ENCODE measurements around the gene GALNTL6.

The GALNTL6 gene

GRCh38 chr4:171880136-171880535 is 66.9 kb downstream of the GALNTL6 start:
- DNase-seq (ENCODE audit: low read depth in 2 of 2) = no peak

GRCh38 chr4:171889681-171890080 is 76.5 kb downstream of the GALNTL6 start:
- no peak for DNase-seq (ENCODE audit: low read depth in 2 of 2)

GRCh38 chr4:171891038-171891437 is 77.8 kb downstream of the GALNTL6 start:
- no peak for DNase-seq (ENCODE audit: low read depth in 2 of 2)

GRCh38 chr4:171896426-171896825 is 83.2 kb downstream of the GALNTL6 start:
- DNase-seq (ENCODE audit: low read depth in 2 of 2) = no peak

- no peak for DNase-seq (ENCODE audit: low read depth in 2 of 2)
Observed at GRCh38 chr4:171919314-171919713, 106.1 kb downstream of the GALNTL6 start.

- DNase-seq (ENCODE audit: low read depth in 2 of 2) = no peak
Observed at GRCh38 chr4:171920901-171921300, 107.7 kb downstream of the GALNTL6 start.

- no peak for DNase-seq (ENCODE audit: low read depth in 2 of 2)
Observed at GRCh38 chr4:171924746-171925376, 111.7 kb downstream of the GALNTL6 start.

GRCh38 chr4:171928336-171928735 is 115.1 kb downstream of the GALNTL6 start:
- no peak for DNase-seq (ENCODE audit: low read depth in 2 of 2)

GRCh38 chr4:171929477-171929876 is 116.3 kb downstream of the GALNTL6 start:
- DNase-seq (ENCODE audit: low read depth in 2 of 2) = no peak

- DNase-seq (ENCODE audit: low read depth in 2 of 2) = no peak
Observed at GRCh38 chr4:171929907-171930306, 116.7 kb downstream of the GALNTL6 start.

- DNase-seq (ENCODE audit: low read depth in 2 of 2) = no peak
Observed at GRCh38 chr4:171932238-171932637, 119.0 kb downstream of the GALNTL6 start.

- DNase-seq (ENCODE audit: low read depth in 2 of 2) = no peak
Observed at GRCh38 chr4:171940656-171941055, 127.5 kb downstream of the GALNTL6 start.

GRCh38 chr4:171947400-171947799 is 134.2 kb downstream of the GALNTL6 start:
- DNase-seq (ENCODE audit: low read depth in 2 of 2) = no peak

- DNase-seq (ENCODE audit: low read depth in 2 of 2) = no peak
Observed at GRCh38 chr4:171948038-171948437, 134.8 kb downstream of the GALNTL6 start.

- DNase-seq (ENCODE audit: low read depth in 2 of 2) = no peak
Observed at GRCh38 chr4:171954650-171955049, 141.4 kb downstream of the GALNTL6 start.

- DNase-seq (ENCODE audit: low read depth in 2 of 2) = no peak
Observed at GRCh38 chr4:171956678-171957077, 143.5 kb downstream of the GALNTL6 start.

- no peak for DNase-seq (ENCODE audit: low read depth in 2 of 2)
Observed at GRCh38 chr4:171962110-171962509, 148.9 kb downstream of the GALNTL6 start.

- no peak for DNase-seq (ENCODE audit: low read depth in 2 of 2)
Observed at GRCh38 chr4:171966356-171966755, 153.2 kb downstream of the GALNTL6 start.

- no peak for DNase-seq (ENCODE audit: low read depth in 2 of 2)
Observed at GRCh38 chr4:171978216-171978615, 165.0 kb downstream of the GALNTL6 start.

- DNase-seq (ENCODE audit: low read depth in 2 of 2) = no peak
Observed at GRCh38 chr4:171979461-171979860, 166.3 kb downstream of the GALNTL6 start.

- DNase-seq (ENCODE audit: low read depth in 2 of 2) = no peak
Observed at GRCh38 chr4:171981185-171981584, 168.0 kb downstream of the GALNTL6 start.

GRCh38 chr4:171983935-171984805 is 171.0 kb downstream of the GALNTL6 start:
- DNase-seq (ENCODE audit: low read depth in 2 of 2) = no peak

- no peak for DNase-seq (ENCODE audit: low read depth in 2 of 2)
Observed at GRCh38 chr4:171985129-171985528, 171.9 kb downstream of the GALNTL6 start.
